LNCaP clone FGC (cell line): ENCODE data around the gene TMEM53.

ENCODE experiments used
- DNase-seq: peaks from one replicate; pipeline ENCODE4 v3.0.0-alpha.2; 2011; ENCODE audit warnings: low read depth
- H3K4me3 ChIP-seq: 2 replicates; pipeline ENCODE4 v1.5.1; 2011; ENCODE audit warnings: mild to moderate bottlenecking, low read depth, low read length, control low read depth
- TF ChIP-seq, protein P1 (sequence below): IDR thresholded peaks from 2 replicates; pipeline ENCODE4 v1.5.1; 2012; ENCODE audit warnings: mild to moderate bottlenecking; ENCODE audit not compliant: control insufficient read depth, insufficient read depth; ENCODE audit errors: extremely low read depth

TMEM53 gene

DNA sequence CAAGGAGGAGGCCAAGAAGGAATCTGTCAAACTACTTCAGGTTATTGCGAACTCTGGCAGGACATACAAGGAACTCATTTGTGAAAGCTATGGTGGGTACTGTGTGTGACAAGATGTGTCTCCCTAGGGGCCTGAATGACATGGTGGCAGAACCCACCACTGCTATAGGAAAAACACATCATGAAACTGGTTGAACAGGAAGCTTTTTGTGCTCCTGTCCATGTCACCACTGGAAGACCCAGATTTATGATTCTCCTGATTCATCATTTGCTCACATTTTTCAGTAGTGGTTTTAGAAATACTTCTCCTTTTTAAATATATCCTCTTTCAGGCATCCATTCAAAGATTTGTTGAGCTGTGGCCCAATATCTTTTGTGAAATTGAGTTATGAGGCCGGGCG lies 23.9 kb upstream of the TMEM53 start:
- no peak for DNase-seq
- H3K4me3 ChIP-seq, result no peak overlapping the region
- TF ChIP-seq, protein P1, sequence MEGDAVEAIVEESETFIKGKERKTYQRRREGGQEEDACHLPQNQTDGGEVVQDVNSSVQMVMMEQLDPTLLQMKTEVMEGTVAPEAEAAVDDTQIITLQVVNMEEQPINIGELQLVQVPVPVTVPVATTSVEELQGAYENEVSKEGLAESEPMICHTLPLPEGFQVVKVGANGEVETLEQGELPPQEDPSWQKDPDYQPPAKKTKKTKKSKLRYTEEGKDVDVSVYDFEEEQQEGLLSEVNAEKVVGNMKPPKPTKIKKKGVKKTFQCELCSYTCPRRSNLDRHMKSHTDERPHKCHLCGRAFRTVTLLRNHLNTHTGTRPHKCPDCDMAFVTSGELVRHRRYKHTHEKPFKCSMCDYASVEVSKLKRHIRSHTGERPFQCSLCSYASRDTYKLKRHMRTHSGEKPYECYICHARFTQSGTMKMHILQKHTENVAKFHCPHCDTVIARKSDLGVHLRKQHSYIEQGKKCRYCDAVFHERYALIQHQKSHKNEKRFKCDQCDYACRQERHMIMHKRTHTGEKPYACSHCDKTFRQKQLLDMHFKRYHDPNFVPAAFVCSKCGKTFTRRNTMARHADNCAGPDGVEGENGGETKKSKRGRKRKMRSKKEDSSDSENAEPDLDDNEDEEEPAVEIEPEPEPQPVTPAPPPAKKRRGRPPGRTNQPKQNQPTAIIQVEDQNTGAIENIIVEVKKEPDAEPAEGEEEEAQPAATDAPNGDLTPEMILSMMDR, result no peak

DNA sequence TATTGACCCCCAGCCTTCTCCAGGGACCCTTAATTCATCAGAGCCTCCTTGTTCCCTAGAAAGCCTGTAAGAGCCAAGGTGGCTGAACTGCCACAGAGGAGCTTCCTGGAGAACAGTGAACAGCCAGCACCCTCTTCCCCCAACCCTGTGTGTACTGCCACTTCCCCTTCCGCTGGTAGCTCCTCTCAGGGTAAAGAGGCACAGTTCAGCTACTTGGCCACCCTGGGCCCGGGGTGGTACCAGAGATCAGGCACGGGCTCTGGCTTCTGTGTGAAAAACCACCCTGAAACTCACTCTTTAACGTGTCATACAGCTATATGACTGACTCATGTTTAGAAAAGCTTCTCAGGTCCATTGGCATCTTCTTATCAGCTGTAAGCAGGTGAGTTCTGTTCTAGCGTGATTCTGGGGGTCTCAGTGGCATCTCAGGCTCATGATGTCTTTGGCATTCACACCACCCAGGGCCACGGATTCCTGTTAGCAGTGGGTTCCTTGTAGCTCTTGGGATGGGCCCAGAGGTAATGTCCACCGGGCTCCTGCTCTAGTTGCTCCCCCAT lies 22.6 kb upstream of the TMEM53 start:
- H3K4me3 ChIP-seq, result no peak overlapping the region
- DNase-seq, result no peak
- TF ChIP-seq, protein P1, result no peak

DNA sequence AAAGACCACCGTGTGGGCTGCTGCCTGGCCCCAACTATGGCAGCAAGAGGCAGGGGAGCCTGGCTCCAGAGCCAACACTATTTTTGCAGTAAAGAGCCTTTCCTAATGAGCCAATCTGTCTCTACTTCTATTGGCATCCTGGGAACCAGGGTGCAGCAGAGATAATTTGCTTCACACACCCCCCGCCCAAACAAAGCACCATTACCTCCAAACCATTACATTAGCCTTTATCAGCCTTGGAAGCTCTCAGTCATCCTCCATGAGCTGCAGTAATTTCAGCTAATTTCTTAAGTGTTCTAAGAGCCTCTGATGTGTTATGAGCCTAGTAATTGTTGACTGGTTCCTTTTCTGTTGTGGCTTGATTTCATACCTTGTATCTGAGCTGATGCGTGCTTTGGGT lies 21.8 kb upstream of the TMEM53 start:
- DNase-seq, result no peak
- H3K4me3 ChIP-seq, result no peak overlapping the region
- TF ChIP-seq, protein P1, result no peak

DNA sequence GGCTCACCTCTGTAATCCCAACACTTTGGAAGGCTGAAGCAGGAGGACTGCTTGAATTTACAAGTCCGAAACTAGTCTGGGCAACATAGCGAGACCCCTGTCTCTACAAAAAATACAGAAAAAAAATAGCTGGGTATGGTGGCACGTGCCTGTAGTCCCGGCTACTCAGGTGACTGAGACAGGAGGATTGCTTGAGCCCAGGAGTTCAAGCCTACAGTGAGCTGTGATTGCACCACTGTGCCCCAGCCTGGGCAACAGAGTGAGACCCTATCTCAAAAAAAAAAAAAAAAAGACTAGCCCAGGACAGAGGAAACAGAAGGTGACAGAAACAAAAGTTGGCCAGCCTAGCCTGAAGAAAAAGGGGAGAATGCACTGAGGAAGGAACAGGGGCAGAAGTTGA lies 21.4 kb upstream of the TMEM53 start:
- DNase-seq, result no peak
- no peak overlapping the region for H3K4me3 ChIP-seq
- TF ChIP-seq, protein P1, result no peak

DNA sequence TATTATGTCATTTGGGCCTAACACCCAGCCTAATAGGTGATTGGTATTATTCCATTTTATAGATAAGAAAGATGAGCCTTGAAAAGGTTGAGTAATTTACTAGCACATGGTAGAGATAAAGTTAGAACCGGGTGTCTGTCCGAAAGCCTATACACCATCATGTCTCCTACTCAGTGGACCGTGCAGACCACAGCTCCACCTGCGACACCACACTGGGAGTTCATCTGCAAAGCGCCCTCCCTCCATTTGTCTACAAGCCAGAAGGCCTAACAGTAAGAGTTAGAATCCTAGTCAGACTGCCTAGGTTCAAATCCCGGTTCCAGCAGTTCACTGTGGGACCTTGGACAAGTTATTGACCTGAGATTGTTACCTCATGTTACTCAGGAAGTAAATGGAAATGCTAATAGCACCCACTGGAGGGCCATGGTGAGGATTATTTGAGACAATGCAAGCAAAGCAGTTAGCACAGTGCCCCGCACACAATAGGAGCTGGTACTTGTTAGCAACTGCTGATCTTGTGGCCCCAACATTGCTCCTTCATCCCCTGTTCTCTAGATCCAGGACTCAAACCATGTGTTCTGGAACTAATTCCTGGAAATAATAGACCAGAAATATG lies 20.7 kb upstream of the TMEM53 start:
- TF ChIP-seq, protein P1, result no peak
- DNase-seq, result no peak
- no peak overlapping the region for H3K4me3 ChIP-seq

DNA sequence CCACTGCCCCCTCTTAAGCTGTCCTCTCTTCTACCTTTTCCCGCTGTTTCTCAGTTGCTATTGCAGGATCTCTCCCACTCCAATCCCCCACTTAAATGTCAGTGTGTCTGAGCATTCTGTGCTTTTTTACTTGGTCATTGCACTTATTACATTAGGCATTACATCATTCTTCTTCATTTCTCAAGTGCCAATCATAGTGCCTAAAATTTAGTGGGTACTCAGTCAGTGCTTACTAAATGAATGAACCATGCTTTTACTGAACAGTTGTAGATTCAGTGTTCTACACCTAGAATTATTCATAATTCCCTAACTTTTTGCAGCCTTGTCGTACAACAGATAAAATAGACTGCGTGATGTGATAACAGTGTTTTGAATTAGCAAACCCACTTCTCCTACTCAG lies 19.6 kb upstream of the TMEM53 start:
- TF ChIP-seq, protein P1, result no peak
- no peak for DNase-seq
- H3K4me3 ChIP-seq, result no peak overlapping the region

DNA sequence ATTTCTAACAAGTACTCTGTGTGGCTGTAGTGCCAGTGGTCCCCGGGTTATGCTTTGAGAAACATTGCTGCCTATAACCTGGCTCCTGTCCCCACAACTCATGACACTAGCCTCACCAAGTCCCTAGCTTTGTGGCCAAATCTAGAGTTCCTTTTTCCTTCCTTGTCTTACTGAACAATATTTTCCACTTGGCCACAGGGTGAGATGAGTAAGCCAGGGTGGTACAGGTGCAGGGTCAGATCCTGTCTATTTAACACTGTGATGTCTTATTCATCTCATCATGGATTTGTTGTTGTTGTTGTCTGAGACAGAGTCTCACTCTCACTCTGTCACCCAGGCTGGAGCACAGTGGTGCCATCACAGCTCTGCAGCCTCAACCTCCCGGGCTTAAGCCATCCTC lies 18.9 kb upstream of the TMEM53 start:
- DNase-seq, result no peak
- TF ChIP-seq, protein P1, result no peak
- H3K4me3 ChIP-seq, result no peak overlapping the region
